22Rv1 (cell line): Measurements from ENCODE around the gene RBMY1F.
"Not testable (repeated sequence)": the region's sequence is repeated elsewhere in the genome, so short reads cannot be mapped to it uniquely, and the experiment has no call there.

Experiments
- CTCF ChIP-seq: fragments of 450-650 bp; IDR thresholded peaks from 2 replicates; pipeline ENCODE4 v1.5.1; 2017; ENCODE audit warnings: mild to moderate bottlenecking
- ZFX ChIP-seq: fragments of 450-650 bp; IDR thresholded peaks from 2 replicates; pipeline ENCODE4 v1.6.1; 2017; ENCODE audit warnings: antibody characterized with exemption, borderline replicate concordance

DNA sequence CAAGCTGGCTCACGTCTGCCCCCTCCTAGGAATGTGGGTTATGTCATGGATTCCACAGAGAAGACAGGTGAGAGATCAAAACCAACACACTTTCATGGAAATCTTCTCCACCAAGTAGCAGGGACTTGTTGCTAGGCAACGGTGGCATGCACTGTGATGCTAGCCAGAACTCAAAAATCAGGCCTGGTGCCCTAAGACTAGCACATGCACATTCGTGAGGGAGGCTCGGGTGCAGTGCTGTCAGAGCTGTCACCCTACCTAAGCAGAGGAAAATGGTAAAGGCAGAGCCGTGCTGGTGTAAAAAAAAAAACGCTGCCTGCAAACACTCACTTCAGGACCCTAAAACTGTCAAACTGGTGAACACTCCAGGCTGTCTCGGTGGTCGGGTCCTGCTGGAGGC lies 52.2 kb downstream of the RBMY1F start:
- TF ChIP-seq CTCF, ZFX: not testable (repeated sequence)
